H1 (cell line): Measurements from ENCODE around the gene CASS4. TPM values are rescaled to one million over a fixed set of nuclear protein-coding genes. Genes with fewer than 3 reads are reported as not detected.

Experiments
- CTCF ChIA-PET: fragments of 300-600 bp; sonication (Branson Sonifier 250); formaldehyde crosslinking; loops from one replicate; lab custom pipeline; 2021; ENCODE audit not compliant: partially characterized antibody; lab: Charles Lee
- POLR2A ChIA-PET: fragments of 300-600 bp; sonication (Branson Sonifier 250); formaldehyde crosslinking; loops from one replicate; lab custom pipeline; 2021; ENCODE audit warnings: inconsistent platforms; ENCODE audit not compliant: partially characterized antibody; lab: Charles Lee
- DNase-seq, 2 experiments: peaks; one replicate each; pipeline versions ENCODE4 v3.0.0 to v3.0.0-alpha.2; 2010 to 2022; ENCODE audit warnings: low spot score in 2 of 2, low read depth in 1 of 2, mixed read lengths in 1 of 2
- FAIRE-seq: peaks from 2 replicates; lab custom pipeline; 2011; peaks lifted over from hg19 to GRCh38; lab: Jason Lieb, UNC
- H2AFZ ChIP-seq: 2 replicates; pipeline ENCODE4 v1.8.1; 2012; ENCODE audit warnings: low read length, inconsistent platforms
- H2AK5ac ChIP-seq: 2 replicates; pipeline ENCODE4 v1.6.1; 2013; ENCODE audit warnings: low read depth, low read length
- H2BK120ac ChIP-seq: replicated peaks from 2 replicates; pipeline ENCODE3; 2013; ENCODE audit warnings: low read depth, low read length, inconsistent platforms
- H2BK12ac ChIP-seq: 2 replicates; pipeline ENCODE4 v1.6.1; 2013; ENCODE audit warnings: low read depth, low read length
- H2BK15ac ChIP-seq: 2 replicates; pipeline ENCODE4 v1.6.1; 2013; ENCODE audit warnings: low read length
- H2BK20ac ChIP-seq: 2 replicates; pipeline ENCODE4 v1.6.1; 2013; ENCODE audit warnings: low read length
- H2BK5ac ChIP-seq: 2 replicates; pipeline ENCODE4 v1.6.1; 2013; ENCODE audit warnings: low read depth, low read length
- H3K14ac ChIP-seq: 2 replicates; pipeline ENCODE4 v1.6.1; 2013; ENCODE audit warnings: inconsistent platforms; ENCODE audit not compliant: insufficient read length
- H3K18ac ChIP-seq: 2 replicates; pipeline ENCODE4 v1.6.1; 2013; ENCODE audit warnings: low read length; ENCODE audit errors: extremely low read depth
- H3K23ac ChIP-seq: 2 replicates; pipeline ENCODE4 v1.6.1; 2013; ENCODE audit warnings: inconsistent platforms; ENCODE audit not compliant: insufficient read length
- H3K23me2 ChIP-seq: 2 replicates; pipeline ENCODE4 v1.6.1; 2013; ENCODE audit warnings: low read depth, low read length
- H3K27ac ChIP-seq: 2 replicates; pipeline ENCODE4 v1.6.1; 2011; ENCODE audit warnings: low read depth, low read length, inconsistent platforms
- H3K27me3 ChIP-seq, 4 experiments: replicated peaks in 1 of 4; 1 replicate in 1 of 4; 2 replicates in 3 of 4; pipeline versions ENCODE4 v1.6.1 to v1.8.1; 2011 to 2013; ENCODE audit warnings: low read length in 3 of 4, mild to moderate bottlenecking in 3 of 4, inconsistent platforms in 2 of 4, mixed read lengths in 2 of 4, moderate library complexity in 1 of 4; ENCODE audit not compliant: control insufficient read depth in 3 of 4, insufficient read depth in 3 of 4; ENCODE audit errors: extremely low read depth in 1 of 4
- H3K36me3 ChIP-seq, 4 experiments: 2 replicates each; pipeline versions ENCODE4 v1.6.1 to v1.8.1; 2011 to 2013; ENCODE audit warnings: mild to moderate bottlenecking in 4 of 4, low read length in 3 of 4, moderate library complexity in 2 of 4, control low read depth in 1 of 4, inconsistent platforms in 1 of 4; ENCODE audit not compliant: insufficient read depth in 4 of 4, control insufficient read depth in 2 of 4
- H3K4ac ChIP-seq: replicated peaks from 2 replicates; pipeline ENCODE3; 2013; ENCODE audit warnings: low read length, low read depth, mixed read lengths, inconsistent platforms; ENCODE audit not compliant: insufficient read length
- H3K4me1 ChIP-seq, 4 experiments: replicated peaks in 1 of 4; 1 replicate in 1 of 4; 2 replicates in 3 of 4; pipeline versions ENCODE4 v1.6.1 to v1.8.1; 2011 to 2013; ENCODE audit warnings: low read length in 3 of 4, inconsistent platforms in 2 of 4, mixed read lengths in 1 of 4; ENCODE audit not compliant: insufficient read depth in 4 of 4, control insufficient read depth in 3 of 4
- H3K4me2 ChIP-seq, 2 experiments: 2 replicates each; pipeline versions ENCODE4 v1.6.1 to v1.8.1; 2011 to 2013; ENCODE audit warnings: low read depth in 2 of 2, low read length in 2 of 2, control low read depth in 1 of 2, inconsistent platforms in 1 of 2, mild to moderate bottlenecking in 1 of 2; ENCODE audit not compliant: insufficient read depth in 1 of 2
- H3K4me3 ChIP-seq, 4 experiments: fragments of 200-600, 300-600 bp in 1 of 4; sonication (generic), shearing (Covaris generic), sonication (Bioruptor Twin) in 1 of 4; 2 replicates each; pipeline versions ENCODE4 v1.5.1 to v1.8.1; 2011 to 2016; ENCODE audit warnings: low read length in 4 of 4, low read depth in 3 of 4, control low read depth in 2 of 4, inconsistent platforms in 2 of 4, mild to moderate bottlenecking in 2 of 4, mixed read lengths in 1 of 4, moderate library complexity in 1 of 4; ENCODE audit not compliant: insufficient read depth in 2 of 4; ENCODE audit errors: extremely low read depth in 1 of 4
- H3K56ac ChIP-seq: replicated peaks from 2 replicates; pipeline ENCODE3; 2013; ENCODE audit warnings: low read depth, mild to moderate bottlenecking, mixed read lengths, low read length, inconsistent platforms; ENCODE audit not compliant: insufficient read length
- H3K79me1 ChIP-seq: 2 replicates; pipeline ENCODE4 v1.6.1; 2013; ENCODE audit warnings: low read depth, low read length, control low read depth
- H3K79me2 ChIP-seq, 2 experiments: 2 replicates each; pipeline versions ENCODE4 v1.6.1 to v1.8.1; 2012 to 2013; ENCODE audit warnings: low read length in 2 of 2, mild to moderate bottlenecking in 2 of 2, inconsistent platforms in 1 of 2; ENCODE audit not compliant: insufficient read depth in 2 of 2, control insufficient read depth in 1 of 2
- H3K9ac ChIP-seq, 4 experiments: replicated peaks in 1 of 4; 1 replicate in 1 of 4; 2 replicates in 3 of 4; pipeline versions ENCODE4 v1.6.1 to v1.8.1; 2011 to 2013; ENCODE audit warnings: low read depth in 3 of 4, low read length in 3 of 4, control low read depth in 2 of 4, mild to moderate bottlenecking in 2 of 4, moderate library complexity in 2 of 4, inconsistent platforms in 1 of 4; ENCODE audit errors: extremely low read depth in 1 of 4
- H3K9me3 ChIP-seq, 2 experiments: 2 replicates each; pipeline versions ENCODE4 v1.6.1 to v1.8.1; 2012 to 2013; ENCODE audit warnings: mild to moderate bottlenecking in 2 of 2, moderate library complexity in 2 of 2, control low read depth in 1 of 2, inconsistent platforms in 1 of 2, low read depth in 1 of 2, low read length in 1 of 2, mixed read lengths in 1 of 2; ENCODE audit not compliant: insufficient read depth in 2 of 2
- H4K20me1 ChIP-seq, 2 experiments: replicated peaks in 1 of 2; 2 replicates each; pipeline versions ENCODE3 to v1.8.1; 2011 to 2013; ENCODE audit warnings: inconsistent platforms in 2 of 2, low read length in 2 of 2, mild to moderate bottlenecking in 1 of 2; ENCODE audit not compliant: insufficient read depth in 2 of 2, control insufficient read depth in 1 of 2
- H4K5ac ChIP-seq: 2 replicates; pipeline ENCODE4 v1.6.1; 2013; ENCODE audit warnings: low read length, low read depth, mixed read lengths, inconsistent platforms; ENCODE audit not compliant: insufficient read length
- H4K8ac ChIP-seq: 2 replicates; pipeline ENCODE4 v1.8.0; 2013; ENCODE audit warnings: mild to moderate bottlenecking, moderate library complexity, low read length, inconsistent platforms; ENCODE audit not compliant: insufficient read depth; ENCODE audit errors: extremely low read depth
- H4K91ac ChIP-seq: replicated peaks from 2 replicates; pipeline ENCODE3; 2013; ENCODE audit warnings: low read length, mixed read lengths, inconsistent platforms; ENCODE audit not compliant: insufficient read length
- BACH1 ChIP-seq: IDR thresholded peaks from 2 replicates; pipeline ENCODE4 v1.6.1; 2012; ENCODE audit warnings: low read length, improper control_type of control experiment
- CBX5 ChIP-seq: fragments of 300-800, 300-1000 bp; sonication (generic); IDR thresholded peaks from 2 replicates; pipeline ENCODE4 v1.7.1; 2016; ENCODE audit warnings: antibody characterized with exemption, low read length, low read depth
- CBX8 ChIP-seq: fragments of 300-800, 300-1000 bp; sonication (generic); IDR thresholded peaks from 2 replicates; pipeline ENCODE4 v1.7.1; 2016; ENCODE audit warnings: low read depth, low read length, borderline replicate concordance
- CHD2 ChIP-seq: IDR thresholded peaks from 2 replicates; pipeline ENCODE4 v1.6.1; 2012; ENCODE audit warnings: low read length, improper control_type of control experiment
- MAFK ChIP-seq: IDR thresholded peaks from 2 replicates; pipeline ENCODE4 v1.6.1; 2012; ENCODE audit warnings: low read depth, mild to moderate bottlenecking, improper control_type of control experiment, low read length
- RXRA ChIP-seq: IDR thresholded peaks from 2 replicates; pipeline ENCODE4 v1.6.1; 2011; ENCODE audit warnings: low read depth, mild to moderate bottlenecking, low read length, moderate library complexity; ENCODE audit not compliant: insufficient read depth
- SIX5 ChIP-seq: IDR thresholded peaks from 2 replicates; pipeline ENCODE4 v1.6.1; 2011; ENCODE audit warnings: mild to moderate bottlenecking, low read depth, low read length
- SP2 ChIP-seq: IDR thresholded peaks from 2 replicates; pipeline ENCODE4 v1.6.1; 2012; ENCODE audit warnings: mild to moderate bottlenecking, low read length, inconsistent platforms
- TEAD4 ChIP-seq: IDR thresholded peaks from 2 replicates; pipeline ENCODE4 v1.6.1; 2012; ENCODE audit warnings: low read depth, low read length, inconsistent platforms, mixed read lengths
- WGBS, 2 experiments: shearing (Covaris generic) in 1 of 2; methylation state at CpG; one replicate each; pipeline versions ENCODE4 v1.1.6 to v1.1.7; 2013 to 2015; ENCODE audit warnings: low lambda C conversion rate in 2 of 2, mixed read lengths in 2 of 2, inconsistent platforms in 1 of 2, low coverage in 1 of 2, missing lambda C conversion rate in 1 of 2; ENCODE audit not compliant: insufficient replicate concordance in 2 of 2, insufficient coverage in 1 of 2, insufficient read length in 1 of 2; ENCODE audit errors: extremely low coverage in 1 of 2, missing lambda C conversion rate in 1 of 2; 5-methylcytosine and 5-hydroxymethylcytosine counted together
- polyA plus RNA-seq, 7 experiments: library from polyadenylated mRNA; depleted of rRNA in 3 of 7; stranded (reverse) in 5 of 7; unstranded in 2 of 7; fragments of >200 nt in 5 of 7; fragments of 200-250 nt in 2 of 7; gene quantifications; 1 replicate in 5 of 7; 2 replicates in 1 of 7; 4 replicates in 1 of 7; pipeline versions ENCODE4 v1.2.1 to v1.2.3, GENCODE V29; 2011 to 2013; ENCODE audit warnings: missing spikeins in 2 of 7, mixed read lengths in 2 of 7
- total RNA-seq: library from RNA; stranded (reverse); fragmentation: NEBNext Ultra II Directional; extraction: Animal tissue kit (Norgen Biotek cat#: 25700); gene quantifications from 2 replicates; pipeline ENCODE4 v1.2.1, GENCODE V29; 2021
- TF ChIP-seq, protein P1 (sequence below): IDR thresholded peaks from 2 replicates; pipeline ENCODE4 v1.6.1; 2012; ENCODE audit warnings: inconsistent platforms
- TF ChIP-seq, protein P2 (sequence below): IDR thresholded peaks from 2 replicates; pipeline ENCODE4 v1.6.1; 2011; ENCODE audit warnings: low read depth, mild to moderate bottlenecking, low read length; ENCODE audit not compliant: insufficient read depth

CASS4 gene
- total and polyA plus RNA-seq, 2 of the 8 experiments (the other 6 are each of a cell fraction or from before 2014, with no cell fraction given): not detected

DNA sequence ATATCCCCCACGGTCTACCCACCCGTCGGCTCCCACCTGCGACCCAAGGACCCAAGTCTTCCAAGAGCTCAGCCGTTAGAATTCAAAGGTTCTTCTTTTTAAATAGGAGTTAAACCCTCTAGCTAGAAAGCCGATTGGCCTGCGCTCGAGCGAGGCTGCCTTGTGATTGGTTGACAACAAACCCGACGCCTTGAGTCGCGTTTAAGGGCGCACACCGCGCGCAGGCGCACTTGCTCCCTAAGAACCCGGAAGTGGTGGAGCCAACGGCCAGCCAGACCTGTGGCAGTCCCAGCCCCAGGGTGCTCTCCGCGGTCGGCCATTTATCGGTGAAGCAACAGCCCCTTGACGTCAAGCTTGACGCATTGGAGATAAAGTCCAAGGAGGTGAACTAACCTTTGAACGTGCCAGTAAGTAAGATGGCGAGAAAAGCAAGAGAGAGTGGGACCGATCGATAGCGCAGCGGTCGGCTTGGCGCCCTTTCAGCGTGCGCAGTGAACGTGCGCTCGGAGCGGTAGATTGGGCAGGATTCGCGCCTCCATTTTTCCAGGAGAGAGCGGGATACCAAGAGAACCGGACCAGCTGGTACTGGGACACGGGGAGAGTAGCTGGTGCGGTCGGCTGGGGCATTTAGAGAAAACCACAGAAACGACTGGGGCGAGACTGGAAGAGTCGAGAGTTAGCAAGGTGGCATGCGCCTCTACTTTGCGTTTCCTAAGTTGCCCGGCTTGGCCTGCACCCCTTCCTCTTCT, 19.8 kb upstream of the CASS4 start, which contains the start of the genes AURKA and CSTF1:
Gene AURKA (minus strand): TSS at position 84 of the 749 bp plus-strand sequence. CDS start 4,018 bp downstream, outside the sequence.
Gene CSTF1 (plus strand): TSS at position 514 of the 749 bp plus-strand sequence. CDS start 2,908 bp downstream, outside the sequence.
- Histone ChIP-seq H3K56ac (peak within 1 kb of the TSS; percentile 84), H3K14ac (no peak within 1 kb of the TSS), H3K23ac (no peak within 1 kb of the TSS), H2BK5ac (peak within 1 kb of the TSS; percentile 84), H3K23me2 (peaks cover 3% of the 10 kb centered on the region), H3K79me1 (peaks cover 10% of the 10 kb centered on the region), H3K4me1 (peaks cover 3 to 7% (median 4%) of the 10 kb centered on the region in 4 experiments; a peak in 5 of 7 replicates), H3K79me2 (peaks cover 28 to 79% of the 10 kb centered on the region in 2 experiments), H2BK15ac (no peak within 1 kb of the TSS), H3K4me3 (peak within 1 kb of the TSS; percentile 88 to 99 (median 98)), H3K4ac (peak within 1 kb of the TSS; percentile 40), H2BK120ac (no peak within 1 kb of the TSS), H3K18ac (peak within 1 kb of the TSS; percentile 42; the same call in 1 of the 2 replicates), H2BK20ac (no peak within 1 kb of the TSS), H3K9ac (peak within 1 kb of the TSS; percentile 91 to 99 (median 96)), H4K91ac (peak within 1 kb of the TSS; percentile 95), H3K4me2 (peak within 1 kb of the TSS; percentile 97), H3K9me3 (no peaks in the 10 kb centered on the region), H4K8ac (peak within 1 kb of the TSS; percentile 96; the same call in 1 of the 2 replicates), H3K27ac (peak within 1 kb of the TSS; percentile 92), H2BK12ac (no peak within 1 kb of the TSS; the same call in 1 of the 2 replicates), H3K36me3 (peaks cover 17 to 48% (median 40%) of the 10 kb centered on the region in 4 experiments), H2AK5ac (peak within 1 kb of the TSS; percentile 67; the same call in 1 of the 2 replicates), H4K5ac (peak within 1 kb of the TSS; percentile 87), H3K27me3 (no peaks in the 10 kb centered on the region), H4K20me1 (peaks cover 4 to 10% of the 10 kb centered on the region in 2 experiments), H2AFZ (peak within 1 kb of the TSS; percentile 38; the same call in 1 of the 2 replicates)
- ChIA-PET POLR2A (interaction anchor here (0.6 to 3.1 kb wide), 10 partner anchors 10 to 676 kb away, joined by 3 to 10 read pairs (median 4); partner anchors contain the start of genes FAM210B and RTF2), CTCF (interaction anchor here (0.8 to 1.2 kb wide), 3 partner anchors 9 to 1884 kb away, joined by 3 to 4 read pairs (median 3); no protein-coding TSS in a partner anchor)
- peak; percentile 98 to 99 for DNase-seq
- no peak for FAIRE-seq
- 0% methylated on average over 52 of the region's 53 CpGs; no CpG with 5 or more reads in 1 of the 2 experiments for WGBS, 2 experiments
- TF ChIP-seq, protein P1, sequence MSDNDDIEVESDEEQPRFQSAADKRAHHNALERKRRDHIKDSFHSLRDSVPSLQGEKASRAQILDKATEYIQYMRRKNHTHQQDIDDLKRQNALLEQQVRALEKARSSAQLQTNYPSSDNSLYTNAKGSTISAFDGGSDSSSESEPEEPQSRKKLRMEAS: peak; percentile 85
- TF ChIP-seq MAFK (no peak), TEAD4 (no peak), BACH1 (no peak), RXRA (no peak), SIX5 (0 out of 2 replicates have a peak, but pooled peaks have one; percentile 24), CBX8 (no peak), CBX5 (no peak), CHD2 (no peak; the same call in none of the 2 replicates), SP2 (no peak)
- TF ChIP-seq, protein P2, sequence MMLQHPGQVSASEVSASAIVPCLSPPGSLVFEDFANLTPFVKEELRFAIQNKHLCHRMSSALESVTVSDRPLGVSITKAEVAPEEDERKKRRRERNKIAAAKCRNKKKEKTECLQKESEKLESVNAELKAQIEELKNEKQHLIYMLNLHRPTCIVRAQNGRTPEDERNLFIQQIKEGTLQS: no peak
